GM19328 (cell line): Measurements from ENCODE around the gene OR9I1.

ENCODE experiments used
- ATAC-seq: cut with Tn5 transposase; IDR thresholded peaks from one replicate; pipeline ENCODE4 v1.9.1; 2021; ENCODE audit warnings: mild to moderate bottlenecking, moderate library complexity; ENCODE audit not compliant: unreplicated experiment

The OR9I1 gene

GRCh38 chr11:58125469-58125868 is at the start of gene OR9I1:
Gene OR9I1, minus strand, starts transcription at chr11:58125530. Its CDS starts 6,086 bp downstream, at chr11:58119444.
- no peak for ATAC-seq

DNA sequence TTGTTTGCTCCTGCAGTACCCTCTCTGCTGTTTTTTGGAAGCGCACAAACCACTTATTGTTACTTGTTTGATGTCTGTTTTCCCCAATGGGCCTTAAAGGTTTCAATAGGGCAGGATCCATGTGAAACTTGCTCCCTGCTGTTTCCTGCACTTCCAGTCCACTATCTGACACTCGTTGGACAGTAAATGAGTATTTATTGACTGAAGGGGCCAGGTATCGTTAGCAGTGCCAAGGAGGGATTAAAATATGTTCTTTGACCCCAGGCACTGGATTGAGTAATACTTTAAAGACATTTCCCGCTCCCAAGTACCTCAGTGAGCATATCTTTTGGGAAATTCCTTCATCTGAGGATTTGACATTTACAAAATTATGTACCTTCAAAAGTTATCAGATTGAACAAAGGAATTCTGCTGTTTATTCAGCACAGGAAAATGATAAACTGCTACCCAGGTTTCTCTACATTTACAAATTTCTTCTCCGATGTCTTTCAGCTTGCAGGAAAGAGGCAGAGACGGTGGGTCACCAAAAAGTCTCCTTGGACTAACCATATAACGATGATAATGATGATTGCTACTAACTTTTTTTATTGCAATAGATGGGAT is 40.3 kb upstream of the OR9I1 start:
- no peak for ATAC-seq

GRCh38 chr11:58164990-58165389 is 39.7 kb upstream of the OR9I1 start:
- no peak for ATAC-seq

DNA sequence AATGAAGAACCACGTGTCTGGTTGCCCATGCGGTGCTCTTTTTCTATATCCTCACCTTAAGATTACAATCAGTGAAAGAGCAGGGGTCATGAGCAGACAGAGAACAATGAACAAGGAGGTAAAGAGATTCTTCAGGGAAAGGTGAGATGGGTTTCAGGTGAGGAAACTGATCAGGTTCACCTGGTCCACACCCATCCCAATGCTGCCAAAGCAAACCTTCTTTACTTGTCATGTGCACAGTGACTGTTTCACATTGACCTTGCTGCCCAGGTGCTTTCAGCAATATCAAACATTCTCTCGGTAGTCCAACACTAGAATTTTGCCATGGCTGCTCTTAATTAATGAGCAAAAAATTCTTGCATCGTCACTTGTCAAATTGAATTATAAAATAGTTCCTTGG is 39.1 kb upstream of the OR9I1 start:
- no peak for ATAC-seq

GRCh38 chr11:58152781-58153180 is 27.5 kb upstream of the OR9I1 start:
- no peak for ATAC-seq

DNA sequence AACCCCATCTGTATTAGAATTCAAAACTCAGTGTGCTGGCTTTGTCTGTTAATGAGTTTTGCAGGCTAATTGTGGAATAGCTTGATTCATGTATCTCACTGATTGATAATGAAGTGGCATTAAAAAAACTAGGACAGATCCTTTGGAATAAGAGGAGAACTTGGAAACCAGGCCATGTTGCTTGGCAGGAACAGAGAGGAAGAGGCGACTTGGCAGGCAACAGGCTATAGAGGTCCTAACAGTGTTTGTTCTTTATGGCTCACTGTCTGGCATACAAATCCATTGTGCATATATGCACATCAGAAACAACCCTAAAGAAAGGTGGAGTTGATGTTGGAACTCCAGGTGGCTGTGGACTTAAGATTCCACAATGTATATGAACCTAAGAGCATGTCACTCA is 17.4 kb upstream of the OR9I1 start:
- ATAC-seq = no peak

DNA sequence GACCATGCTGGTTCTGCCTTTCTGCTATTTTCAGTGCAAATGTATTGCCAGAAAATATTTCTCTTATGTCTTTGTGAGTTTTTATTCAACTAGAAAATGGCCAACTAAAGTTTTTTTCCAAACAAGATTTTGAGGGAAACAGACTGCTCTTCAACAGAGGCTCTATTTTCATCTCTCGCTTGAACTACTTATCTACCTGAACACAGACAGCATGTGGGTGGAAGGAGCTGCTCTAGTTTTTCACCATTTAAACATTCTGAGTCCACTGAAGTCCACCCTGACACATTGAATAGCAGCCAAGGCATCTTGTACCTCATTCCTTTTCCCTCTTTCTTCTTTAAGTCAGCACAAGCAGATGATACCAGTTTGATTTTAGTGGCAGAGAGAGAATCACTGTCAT is 9.8 kb upstream of the OR9I1 start:
- ATAC-seq = no peak

- no peak for ATAC-seq
These were observed 8.8 kb upstream of the OR9I1 start for GRCh38 chr11:58134151-58134550.

DNA sequence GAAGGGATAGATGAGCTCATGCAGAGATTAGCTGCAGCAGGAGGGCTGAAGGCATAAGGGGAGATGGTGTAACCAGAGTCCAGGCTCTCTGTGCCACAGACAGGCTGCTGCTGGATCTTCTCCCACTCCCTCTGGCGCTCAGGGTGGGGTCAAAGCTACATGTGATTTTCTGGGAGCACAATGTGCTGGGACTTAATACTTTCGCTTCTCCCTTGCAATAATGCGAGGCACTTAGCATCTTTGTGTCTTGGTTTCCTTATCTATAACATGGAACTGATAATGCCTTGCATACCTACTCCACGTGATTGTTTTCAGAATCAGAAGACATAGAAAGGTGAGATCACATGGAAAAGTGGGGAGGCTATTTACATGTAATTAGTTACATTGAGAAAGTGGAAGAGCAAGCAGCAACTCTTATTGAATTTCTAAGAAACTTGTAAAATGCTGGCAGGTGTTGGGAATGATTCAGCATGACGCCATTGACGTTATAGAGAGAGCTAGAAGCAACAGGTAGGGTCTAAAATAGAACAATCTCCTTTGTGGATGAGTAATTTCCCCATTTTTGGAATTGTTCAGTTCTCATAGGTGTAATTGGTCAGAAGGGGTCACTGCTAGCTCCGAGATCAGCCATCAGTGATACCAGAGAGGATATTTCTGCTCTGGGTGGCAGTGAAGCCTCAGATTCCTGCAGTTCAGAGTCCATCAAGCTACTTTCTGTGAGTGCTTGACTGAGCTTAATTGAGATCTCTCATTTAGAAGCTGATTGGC is 8.2 kb upstream of the OR9I1 start:
- ATAC-seq = no peak

DNA sequence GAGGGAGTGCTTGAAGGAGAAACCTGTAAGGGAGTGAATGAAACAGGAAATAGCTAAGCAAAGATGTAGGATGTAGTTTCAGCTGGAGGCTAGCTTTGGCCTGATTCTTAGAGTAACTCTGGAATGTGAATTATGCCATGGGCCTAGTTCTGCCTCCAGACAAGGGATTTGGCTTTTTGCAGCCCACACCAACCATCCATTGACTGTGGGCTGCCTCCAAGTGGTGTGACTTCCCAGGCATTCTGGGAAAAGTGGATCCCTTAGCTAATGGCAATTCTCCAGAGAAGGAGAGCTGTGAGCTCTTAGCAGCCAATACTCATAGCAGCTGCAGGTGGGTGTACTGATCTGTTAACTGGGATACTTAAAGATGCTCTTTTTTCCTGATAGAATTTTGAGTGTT is 2.0 kb upstream of the OR9I1 start:
- ATAC-seq = no peak

- no peak for ATAC-seq
These were observed 4.2 kb downstream of the OR9I1 start for GRCh38 chr11:58121096-58121495.

- ATAC-seq = no peak
These were observed 27.9 kb downstream of the OR9I1 start for GRCh38 chr11:58097437-58097836.

DNA sequence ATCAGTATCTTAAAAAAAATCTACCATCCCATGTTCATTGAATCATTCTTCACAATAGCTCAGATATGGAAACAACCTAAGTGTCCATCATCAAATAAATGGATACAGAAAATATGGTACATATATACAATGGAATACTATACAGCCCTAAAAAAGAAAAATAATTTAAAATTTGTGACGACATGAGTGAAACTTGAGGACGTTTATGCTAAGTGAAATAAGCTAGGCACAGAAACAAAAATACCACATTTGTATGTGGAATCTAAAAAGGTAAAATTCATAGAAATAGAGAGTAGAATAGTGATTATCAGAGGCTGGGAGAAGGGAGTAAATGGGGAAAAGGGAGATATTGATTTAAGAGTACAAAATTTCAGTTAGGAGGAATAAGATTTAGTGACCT is 38.8 kb downstream of the OR9I1 start:
- no peak for ATAC-seq

GRCh38 chr11:58075781-58076180 is 49.5 kb downstream of the OR9I1 start:
- no peak for ATAC-seq

DNA sequence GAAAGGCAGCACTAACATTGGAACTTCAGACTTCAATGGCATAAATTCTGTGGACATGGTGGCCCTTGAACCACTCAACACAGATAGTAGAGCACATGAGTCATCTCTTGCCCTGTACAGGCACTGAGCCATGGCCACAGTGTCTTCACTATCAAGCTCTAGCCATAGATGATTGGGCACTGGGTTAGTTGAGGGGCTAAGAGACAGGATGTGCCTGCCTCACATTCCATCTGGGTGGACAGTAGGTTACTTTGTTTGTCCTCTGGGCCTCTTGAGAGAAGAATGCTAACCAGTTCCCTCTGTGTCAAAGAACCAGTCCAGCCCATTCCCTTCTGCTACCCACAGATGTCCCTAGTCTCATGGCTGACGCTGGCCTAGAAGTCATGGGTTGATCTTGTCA is 54.7 kb downstream of the OR9I1 start:
- no peak for ATAC-seq

DNA sequence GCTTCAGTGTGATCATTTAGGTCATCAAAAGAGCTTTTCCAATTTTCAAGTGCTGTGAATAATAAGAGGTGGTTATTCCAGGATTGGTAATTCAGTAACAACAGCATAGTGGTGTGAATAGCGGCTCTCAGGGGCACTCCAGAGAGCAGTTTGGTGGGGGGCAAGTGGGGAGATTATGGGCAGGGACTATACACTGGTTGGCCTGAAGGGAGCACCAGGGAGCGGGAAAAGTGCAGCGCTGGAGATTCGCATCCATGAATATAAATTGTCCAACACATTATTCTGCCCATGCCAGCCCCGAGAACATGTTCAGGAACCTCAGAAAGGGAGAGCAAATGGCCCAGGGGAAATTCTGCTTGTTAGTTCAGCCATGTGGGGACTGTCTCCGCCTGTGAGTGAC is 56.7 kb downstream of the OR9I1 start:
- no peak for ATAC-seq

DNA sequence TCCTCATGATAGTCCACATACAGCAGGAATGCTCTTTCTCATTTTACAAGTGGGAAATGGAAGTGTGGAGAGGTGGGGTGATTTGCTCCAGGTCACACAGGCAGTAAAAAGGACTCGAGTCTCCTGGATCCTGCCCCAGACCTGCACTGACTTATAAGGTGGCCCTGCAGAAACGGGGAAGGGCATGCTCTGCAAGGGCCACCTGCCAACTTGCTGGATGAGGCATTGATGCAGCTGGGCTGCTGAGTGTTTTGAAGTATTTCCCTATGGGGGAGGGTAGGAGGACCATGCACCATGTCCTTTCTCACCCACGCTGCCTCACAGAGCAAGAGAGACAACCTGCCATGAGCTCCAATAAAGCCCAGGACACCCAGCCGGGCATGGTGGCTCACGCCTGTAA is 57.6 kb downstream of the OR9I1 start:
- no peak for ATAC-seq
